HepG2 (cell line): ENCODE measurements around the gene ZNF213. TPM values are rescaled to one million over a fixed set of nuclear protein-coding genes. Genes with fewer than 3 reads are reported as not detected.

ENCODE experiments used
- ATAC-seq: fragments of 200-7000 bp; cut with Tn5 transposase; 3 replicates; pipeline ENCODE4 v1.9.1; 2020; ENCODE audit warnings: mild to moderate bottlenecking, moderate library complexity
- BruUV-seq: library from RNA; stranded (reverse); fragments of 400-500 nt; replicated peaks from 2 replicates; lab custom pipeline; 2021; lab: Mats Ljungman, UMichigan
- CTCF ChIA-PET: fragments of 300-600 bp; formaldehyde crosslinking; extraction: SDS; loops from one replicate; lab custom pipeline; 2021; ENCODE audit warnings: low total read pairs, inconsistent platforms, low intra/inter-chr PET ratio; lab: Yijun Ruan, JAX
- POLR2A ChIA-PET: fragments of 350-600 bp; sonication (Branson Sonifier 250); formaldehyde crosslinking; loops from one replicate; lab custom pipeline; 2020; ENCODE audit warnings: antibody characterized with exemption, inconsistent platforms; lab: Yijun Ruan, JAX
- DNase-seq: peaks from one replicate; pipeline ENCODE4 v3.0.0-alpha.2; 2015; ENCODE audit warnings: low spot score
- FAIRE-seq: peaks from 3 replicates; lab custom pipeline; 2011; peaks lifted over from hg19 to GRCh38; lab: Jason Lieb, UNC
- H2AFZ ChIP-seq: one replicate; pipeline ENCODE4 v1.6.1; 2011; ENCODE audit warnings: low read length, inconsistent platforms
- H3K27ac ChIP-seq: fragments of 300-600 bp; 3 replicates; pipeline ENCODE4 v1.8.0; 2011; ENCODE audit warnings: mixed run types, mild to moderate bottlenecking, mixed read lengths, low read length, inconsistent platforms; ENCODE audit not compliant: insufficient read depth; ENCODE audit errors: extremely low read length
- H3K27me3 ChIP-seq, 2 experiments: fragments of 200-600 bp in 1 of 2; 2 replicates in 1 of 2; 3 replicates in 1 of 2; pipeline versions ENCODE4 v1.6.0 to v1.8.0; 2011; ENCODE audit warnings: low read length in 2 of 2, mild to moderate bottlenecking in 2 of 2, moderate library complexity in 2 of 2, inconsistent platforms in 1 of 2; ENCODE audit not compliant: insufficient read depth in 2 of 2, control insufficient read depth in 1 of 2
- H3K36me3 ChIP-seq, 2 experiments: fragments of 200-600 bp in 1 of 2; replicated peaks in 1 of 2; 2 replicates in 1 of 2; 3 replicates in 1 of 2; pipeline versions ENCODE4 v1.5.1 to v1.8.0; 2011; ENCODE audit warnings: low read length in 2 of 2, inconsistent platforms in 1 of 2; ENCODE audit not compliant: insufficient read depth in 2 of 2, control insufficient read depth in 1 of 2
- H3K4me1 ChIP-seq: 2 replicates; pipeline ENCODE4 v1.5.1; 2012; ENCODE audit warnings: low read length, inconsistent platforms; ENCODE audit not compliant: insufficient read depth
- H3K4me2 ChIP-seq: 2 replicates; pipeline ENCODE4 v1.6.0; 2011; ENCODE audit warnings: low read depth, low read length, inconsistent platforms
- H3K4me3 ChIP-seq, 3 experiments: fragments of 200-600 bp in 1 of 3; sonication (generic), shearing (Covaris generic) in 1 of 3; replicated peaks in 1 of 3; 2 replicates each; pipeline ENCODE4 v1.5.1; 2011 to 2016; ENCODE audit warnings: low read length in 3 of 3, inconsistent platforms in 2 of 3, low read depth in 2 of 3, mild to moderate bottlenecking in 2 of 3, control low read depth in 1 of 3, mixed read lengths in 1 of 3; ENCODE audit not compliant: insufficient read depth in 1 of 3
- H3K79me2 ChIP-seq: one replicate; pipeline ENCODE4 v1.6.1; 2011; ENCODE audit warnings: low read length, inconsistent platforms; ENCODE audit not compliant: insufficient read depth
- H3K9ac ChIP-seq: 2 replicates; pipeline ENCODE4 v1.6.0; 2011; ENCODE audit warnings: mild to moderate bottlenecking, low read depth, low read length, inconsistent platforms; ENCODE audit not compliant: insufficient read depth
- H3K9me3 ChIP-seq: 2 replicates; pipeline ENCODE4 v1.5.1; 2012; ENCODE audit warnings: mild to moderate bottlenecking, low read length
- H4K20me1 ChIP-seq: 2 replicates; pipeline ENCODE4 v1.6.0; 2011; ENCODE audit warnings: inconsistent platforms, mild to moderate bottlenecking, low read length, moderate library complexity; ENCODE audit not compliant: insufficient read depth
- CENPX ChIP-seq: sonication (generic); formaldehyde crosslinking; IDR thresholded peaks from 2 replicates; pipeline ENCODE4 v1.9.0; 2021; ENCODE audit warnings: mild to moderate bottlenecking, missing genetic modification reagents, moderate library complexity
- EED ChIP-seq: sonication (generic); formaldehyde crosslinking; IDR thresholded peaks from 2 replicates; pipeline ENCODE4 v1.5.0; 2020; ENCODE audit warnings: mild to moderate bottlenecking, missing genetic modification reagents
- GATAD2A ChIP-seq: IDR thresholded peaks from 2 replicates; pipeline ENCODE4 v1.6.1; 2016
- GTF3A ChIP-seq: sonication (generic); formaldehyde crosslinking; conservative IDR thresholded peaks from 2 replicates; pipeline ENCODE4 v1.4.0; 2020; ENCODE audit warnings: mild to moderate bottlenecking, missing genetic modification reagents
- MBD4 ChIP-seq: IDR thresholded peaks from 2 replicates; pipeline ENCODE4 v1.6.1; 2012; ENCODE audit warnings: low read length, inconsistent platforms, borderline replicate concordance
- SALL2 ChIP-seq: sonication (generic); formaldehyde crosslinking; IDR thresholded peaks from 2 replicates; pipeline ENCODE4 v1.8.1; 2023; ENCODE audit warnings: mild to moderate bottlenecking, missing genetic modification reagents, inconsistent platforms
- ZFP36 ChIP-seq: fragments of 150-350 bp; IDR thresholded peaks from 2 replicates; pipeline ENCODE4 v1.6.1; 2018; ENCODE audit warnings: borderline replicate concordance, low read length, low read depth; ENCODE audit not compliant: partially characterized antibody
- ZNF121 ChIP-seq: sonication (generic); formaldehyde crosslinking; IDR thresholded peaks from 2 replicates; pipeline ENCODE4 v1.5.0; 2020; ENCODE audit warnings: mild to moderate bottlenecking, missing genetic modification reagents
- ZNF124 ChIP-seq: sonication (generic); formaldehyde crosslinking; IDR thresholded peaks from 2 replicates; pipeline ENCODE4 v1.4.0; 2020; ENCODE audit warnings: missing genetic modification reagents
- ZNF790 ChIP-seq: sonication (generic); formaldehyde crosslinking; IDR thresholded peaks from 2 replicates; pipeline ENCODE4 v1.8.0; 2022; ENCODE audit warnings: missing genetic modification reagents, mild to moderate bottlenecking, borderline replicate concordance
- WGBS: methylation state at CpG from one replicate; pipeline ENCODE4 v1.1.6; 2017; ENCODE audit warnings: low lambda C conversion rate; 5-methylcytosine and 5-hydroxymethylcytosine counted together
- in situ Hi-C: cut with HindIII; loops from 2 replicates; pipeline ENCODE4 v1.10.0; 2017; ENCODE audit warnings: low pct_unique_long_range_greater_than_20kb; ENCODE audit not compliant: extremely low pct_ligation_motif_present
- intact Hi-C: fragments of 100-400 bp; cut with micrococcal nuclease; formaldehyde crosslinking; loops from one replicate; pipeline ENCODE4 v1.10.0; 2022; ENCODE audit not compliant: unreplicated experiment
- polyA plus RNA-seq, 8 experiments: library from polyadenylated mRNA; depleted of rRNA in 3 of 8; stranded (reverse) in 7 of 8; unstranded in 1 of 8; fragments of >200 nt; fragmentation: Illumina TruSeq in 4 of 8; extraction: Trizol in 4 of 8; gene quantifications; 2 replicates each; pipeline versions ENCODE4 v1.2.1 to v1.2.3, GENCODE V29; 2011 to 2016; ENCODE audit warnings: low read depth in 4 of 8, missing spikeins in 1 of 8, mixed read lengths in 1 of 8; ENCODE audit not compliant: insufficient read depth in 1 of 8
- total RNA-seq, 5 experiments: library from RNA; depleted of rRNA; stranded (reverse); fragments of >200 nt; fragmentation: Illumina TruSeq; extraction: Trizol; gene quantifications; 2 replicates each; pipeline ENCODE4 v1.2.3, GENCODE V29; 2016; ENCODE audit warnings: low read depth in 1 of 5
- TF ChIP-seq, protein P1 (sequence below): sonication (generic); formaldehyde crosslinking; IDR thresholded peaks from 2 replicates; pipeline ENCODE4 v1.9.0; 2021; ENCODE audit warnings: missing genetic modification reagents, borderline replicate concordance
- TF ChIP-seq, protein P2 (sequence below): sonication (generic); formaldehyde crosslinking; IDR thresholded peaks from 2 replicates; pipeline ENCODE4 v1.9.0; 2021; ENCODE audit warnings: missing genetic modification reagents, borderline replicate concordance
- TF ChIP-seq, protein P3 (sequence below): sonication (generic); formaldehyde crosslinking; IDR thresholded peaks from 2 replicates; pipeline ENCODE4 v1.5.0; 2020; ENCODE audit warnings: mild to moderate bottlenecking, missing genetic modification reagents

Gene ZNF213
- total and polyA plus RNA-seq, 2 of the 13 experiments (the other 11 are each of a cell fraction or from before 2014, with no cell fraction given): 0.59 to 0.97 TPM

DNA sequence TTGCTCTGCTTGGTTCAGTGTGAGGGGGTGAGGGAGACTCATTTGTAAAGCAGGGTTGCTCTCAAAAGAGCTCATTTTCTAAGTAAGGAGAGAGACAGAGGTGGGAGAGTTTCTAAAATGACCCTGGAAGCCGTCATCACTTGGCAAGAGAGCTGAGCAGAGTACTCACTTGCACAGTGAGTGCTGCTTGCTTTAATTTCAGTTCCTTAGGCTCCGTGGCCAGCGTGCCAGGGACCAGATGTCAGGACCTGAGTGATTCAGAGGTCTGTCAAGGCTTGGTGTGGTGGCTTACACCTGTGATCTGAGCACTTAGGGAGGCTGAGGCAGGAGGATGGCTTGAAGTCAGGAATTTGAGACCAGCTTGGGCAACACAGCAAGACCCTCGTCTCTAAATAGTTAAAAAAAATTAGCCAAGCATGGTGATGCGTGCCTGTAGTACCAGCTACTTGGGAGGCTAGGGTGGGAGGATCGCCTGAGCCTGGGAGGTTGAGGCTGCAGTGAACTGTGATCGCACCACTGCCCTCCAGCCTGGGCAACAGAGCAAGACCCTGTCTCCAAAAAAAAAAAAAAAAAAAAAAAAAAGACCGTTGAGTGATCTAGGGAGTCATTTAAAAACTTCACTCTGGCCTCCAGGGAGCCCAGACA lies 11.8 kb upstream of the ZNF213 start:
- Histone ChIP-seq H3K9me3 (no peaks in the 10 kb centered on the region), H3K4me2 (peak overlapping the region; percentile 96), H3K27me3 (no peaks in the 10 kb centered on the region; a peak in 1 of 5 replicates), H2AFZ (no peak overlapping the region), H3K4me1 (peaks cover 25% of the 10 kb centered on the region), H3K36me3 (peaks cover 0 to 3% of the 10 kb centered on the region in 2 experiments; a peak in 1 of 5 replicates), H3K79me2 (no peaks in the 10 kb centered on the region), H3K4me3 (peak overlapping the region in 1 of 3 experiments; percentile 81; a peak in 1 of 6 replicates), H3K9ac (no peak overlapping the region), H4K20me1 (no peaks in the 10 kb centered on the region), H3K27ac (no peak overlapping the region)
- FAIRE-seq (no peak), ATAC-seq (no peak), DNase-seq (no peak)
- WGBS: 56% methylated on average over 8 of the region's 8 CpGs
- TF ChIP-seq MBD4: no peak
- TF ChIP-seq GATAD2A (CRISPR knock-in tag): no peak
- no peak for TF ChIP-seq SALL2
- TF ChIP-seq ZNF790 (CRISPR knock-in tag): no peak
- TF ChIP-seq, protein P1, sequence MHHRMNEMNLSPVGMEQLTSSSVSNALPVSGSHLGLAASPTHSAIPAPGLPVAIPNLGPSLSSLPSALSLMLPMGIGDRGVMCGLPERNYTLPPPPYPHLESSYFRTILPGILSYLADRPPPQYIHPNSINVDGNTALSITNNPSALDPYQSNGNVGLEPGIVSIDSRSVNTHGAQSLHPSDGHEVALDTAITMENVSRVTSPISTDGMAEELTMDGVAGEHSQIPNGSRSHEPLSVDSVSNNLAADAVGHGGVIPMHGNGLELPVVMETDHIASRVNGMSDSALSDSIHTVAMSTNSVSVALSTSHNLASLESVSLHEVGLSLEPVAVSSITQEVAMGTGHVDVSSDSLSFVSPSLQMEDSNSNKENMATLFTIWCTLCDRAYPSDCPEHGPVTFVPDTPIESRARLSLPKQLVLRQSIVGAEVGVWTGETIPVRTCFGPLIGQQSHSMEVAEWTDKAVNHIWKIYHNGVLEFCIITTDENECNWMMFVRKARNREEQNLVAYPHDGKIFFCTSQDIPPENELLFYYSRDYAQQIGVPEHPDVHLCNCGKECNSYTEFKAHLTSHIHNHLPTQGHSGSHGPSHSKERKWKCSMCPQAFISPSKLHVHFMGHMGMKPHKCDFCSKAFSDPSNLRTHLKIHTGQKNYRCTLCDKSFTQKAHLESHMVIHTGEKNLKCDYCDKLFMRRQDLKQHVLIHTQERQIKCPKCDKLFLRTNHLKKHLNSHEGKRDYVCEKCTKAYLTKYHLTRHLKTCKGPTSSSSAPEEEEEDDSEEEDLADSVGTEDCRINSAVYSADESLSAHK (CRISPR knock-in tag): no peak
- TF ChIP-seq GTF3A: no peak
- no peak for TF ChIP-seq ZFP36
- TF ChIP-seq EED: no peak
- TF ChIP-seq, protein P2, sequence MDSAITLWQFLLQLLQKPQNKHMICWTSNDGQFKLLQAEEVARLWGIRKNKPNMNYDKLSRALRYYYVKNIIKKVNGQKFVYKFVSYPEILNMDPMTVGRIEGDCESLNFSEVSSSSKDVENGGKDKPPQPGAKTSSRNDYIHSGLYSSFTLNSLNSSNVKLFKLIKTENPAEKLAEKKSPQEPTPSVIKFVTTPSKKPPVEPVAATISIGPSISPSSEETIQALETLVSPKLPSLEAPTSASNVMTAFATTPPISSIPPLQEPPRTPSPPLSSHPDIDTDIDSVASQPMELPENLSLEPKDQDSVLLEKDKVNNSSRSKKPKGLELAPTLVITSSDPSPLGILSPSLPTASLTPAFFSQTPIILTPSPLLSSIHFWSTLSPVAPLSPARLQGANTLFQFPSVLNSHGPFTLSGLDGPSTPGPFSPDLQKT (CRISPR knock-in tag): no peak
- no peak for TF ChIP-seq ZNF124 (CRISPR knock-in tag)
- TF ChIP-seq, protein P3, sequence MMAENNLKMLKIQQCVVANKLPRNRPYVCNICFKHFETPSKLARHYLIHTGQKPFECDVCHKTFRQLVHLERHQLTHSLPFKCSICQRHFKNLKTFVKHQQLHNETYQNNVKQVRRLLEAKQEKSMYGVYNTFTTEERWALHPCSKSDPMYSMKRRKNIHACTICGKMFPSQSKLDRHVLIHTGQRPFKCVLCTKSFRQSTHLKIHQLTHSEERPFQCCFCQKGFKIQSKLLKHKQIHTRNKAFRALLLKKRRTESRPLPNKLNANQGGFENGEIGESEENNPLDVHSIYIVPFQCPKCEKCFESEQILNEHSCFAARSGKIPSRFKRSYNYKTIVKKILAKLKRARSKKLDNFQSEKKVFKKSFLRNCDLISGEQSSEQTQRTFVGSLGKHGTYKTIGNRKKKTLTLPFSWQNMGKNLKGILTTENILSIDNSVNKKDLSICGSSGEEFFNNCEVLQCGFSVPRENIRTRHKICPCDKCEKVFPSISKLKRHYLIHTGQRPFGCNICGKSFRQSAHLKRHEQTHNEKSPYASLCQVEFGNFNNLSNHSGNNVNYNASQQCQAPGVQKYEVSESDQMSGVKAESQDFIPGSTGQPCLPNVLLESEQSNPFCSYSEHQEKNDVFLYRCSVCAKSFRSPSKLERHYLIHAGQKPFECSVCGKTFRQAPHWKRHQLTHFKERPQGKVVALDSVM (CRISPR knock-in tag): 0 out of 2 replicates have a peak, but pooled peaks have one; percentile 9
- peak; percentile 85 for TF ChIP-seq ZNF121 (CRISPR knock-in tag)
- no peak for TF ChIP-seq CENPX (CRISPR knock-in tag)
- ChIA-PET CTCF (no interaction called here), POLR2A (interaction anchor here (2.4 kb wide), 1 partner anchor 12 kb away, joined by 10 read pairs; the partner anchor contains the start of gene ZNF213)
- in situ Hi-C loops: no loop called here
- no TSS peak for BruUV-seq
- intact Hi-C loops: no loop called here
